CD14-positive monocyte (primary cell): ENCODE data around the gene IQSEC3. TPM values are rescaled to one million over a fixed set of nuclear protein-coding genes. Genes with fewer than 3 reads are reported as not detected.

Source experiments
- DNase-seq, 3 donors: peaks; one replicate each; pipeline ENCODE4 v3.0.0-alpha.2; 2011 to 2022
- H2AFZ ChIP-seq: 2 replicates; pipeline ENCODE4 v1.6.0; 2012; ENCODE audit warnings: mild to moderate bottlenecking, low read depth, low read length, inconsistent platforms; ENCODE audit not compliant: insufficient read depth, poor library complexity, severe bottlenecking
- H3K27ac ChIP-seq, 2 donors: 1 replicate in 1 of 2; 2 replicates in 1 of 2; pipeline ENCODE4 v1.5.1; 2012 to 2013; ENCODE audit warnings: low read length in 2 of 2, control low read depth in 1 of 2, inconsistent platforms in 1 of 2, low read depth in 1 of 2, mild to moderate bottlenecking in 1 of 2
- H3K27me3 ChIP-seq, 2 donors: one replicate each; pipeline versions ENCODE4 v1.6.0 to v1.6.1; 2011 to 2013; ENCODE audit warnings: low read length in 2 of 2; ENCODE audit not compliant: control insufficient read depth in 2 of 2, insufficient read depth in 2 of 2
- H3K36me3 ChIP-seq, 2 donors: replicated peaks in 1 of 2; 1 replicate in 1 of 2; 2 replicates in 1 of 2; pipeline versions ENCODE4 v1.5.1 to v1.6.1; 2012 to 2013; ENCODE audit warnings: low read length in 2 of 2, control low read depth in 1 of 2, inconsistent platforms in 1 of 2, mild to moderate bottlenecking in 1 of 2; ENCODE audit not compliant: insufficient read depth in 2 of 2, control insufficient read depth in 1 of 2
- H3K4me1 ChIP-seq, 2 donors: 1 replicate in 1 of 2; 2 replicates in 1 of 2; pipeline versions ENCODE4 v1.5.1 to v1.6.1; 2012 to 2013; ENCODE audit warnings: low read length in 2 of 2, control low read depth in 1 of 2, inconsistent platforms in 1 of 2, mild to moderate bottlenecking in 1 of 2, moderate library complexity in 1 of 2; ENCODE audit not compliant: insufficient read depth in 2 of 2, control insufficient read depth in 1 of 2
- H3K4me2 ChIP-seq: replicated peaks from 2 replicates; pipeline ENCODE3; 2012; ENCODE audit warnings: low read length, moderate library complexity, mild to moderate bottlenecking; ENCODE audit not compliant: poor library complexity, severe bottlenecking; ENCODE audit errors: extremely low read depth
- H3K4me3 ChIP-seq, 3 experiments: fragments of 200-600 bp in 1 of 3; sonication (generic) in 1 of 3; replicated peaks in 1 of 3; 1 replicate in 2 of 3; 2 replicates in 1 of 3; pipeline ENCODE4 v1.5.1; 2011 to 2013; ENCODE audit warnings: low read length in 3 of 3, mild to moderate bottlenecking in 3 of 3, control low read depth in 2 of 3, low read depth in 2 of 3, inconsistent platforms in 1 of 3, moderate library complexity in 1 of 3
- H3K79me2 ChIP-seq: 2 replicates; pipeline ENCODE4 v1.6.0; 2012; ENCODE audit warnings: mild to moderate bottlenecking, control low read depth, inconsistent platforms, low read length, moderate library complexity; ENCODE audit not compliant: insufficient read depth
- H3K9ac ChIP-seq: 2 replicates; pipeline ENCODE4 v1.6.0; 2017; ENCODE audit warnings: low read length, mild to moderate bottlenecking; ENCODE audit not compliant: insufficient read depth, poor library complexity, severe bottlenecking
- H3K9me3 ChIP-seq, 2 donors: replicated peaks in 1 of 2; 1 replicate in 1 of 2; 2 replicates in 1 of 2; pipeline versions ENCODE4 v1.5.1 to v1.6.1; 2012 to 2013; ENCODE audit warnings: low read length in 2 of 2, control low read depth in 1 of 2; ENCODE audit not compliant: control insufficient read depth in 1 of 2, insufficient read depth in 1 of 2
- H4K20me1 ChIP-seq: 2 replicates; pipeline ENCODE4 v1.6.0; 2012; ENCODE audit warnings: mild to moderate bottlenecking, low read length, control low read depth, moderate library complexity; ENCODE audit not compliant: insufficient read depth
- H3K27ac Mint-ChIP-seq, 7 donors: one replicate each; pipeline ENCODE4 v1.8.0; 2020; ENCODE audit warnings: mild to moderate bottlenecking in 7 of 7, mixed read lengths in 7 of 7, moderate library complexity in 6 of 7, inconsistent platforms in 2 of 7
- H3K27me3 Mint-ChIP-seq, 3 donors: one replicate each; pipeline ENCODE4 v1.8.0; 2021 to 2022; ENCODE audit warnings: low read depth in 3 of 3, mild to moderate bottlenecking in 3 of 3, mixed read lengths in 3 of 3, moderate library complexity in 3 of 3, inconsistent platforms in 1 of 3
- H3K36me3 Mint-ChIP-seq, 2 donors: one replicate each; pipeline ENCODE4 v1.8.0; 2020; ENCODE audit warnings: mixed read lengths in 2 of 2, inconsistent platforms in 1 of 2, mild to moderate bottlenecking in 1 of 2
- H3K4me1 Mint-ChIP-seq: one replicate; pipeline ENCODE4 v1.8.0; 2020; ENCODE audit warnings: mild to moderate bottlenecking, mixed read lengths
- H3K4me3 Mint-ChIP-seq, 2 donors: one replicate each; pipeline ENCODE4 v1.8.0; 2020; ENCODE audit warnings: mild to moderate bottlenecking in 2 of 2, mixed read lengths in 2 of 2, moderate library complexity in 1 of 2
- H3K9me3 Mint-ChIP-seq, 7 donors: one replicate each; pipeline ENCODE4 v1.8.0; 2020 to 2022; ENCODE audit warnings: mixed read lengths in 7 of 7, mild to moderate bottlenecking in 6 of 7, moderate library complexity in 6 of 7, inconsistent platforms in 2 of 7
- WGBS: methylation state at CpG from one replicate; pipeline ENCODE4 v1.1.5; 2013; ENCODE audit warnings: missing lambda C conversion rate; ENCODE audit not compliant: insufficient coverage; 5-methylcytosine and 5-hydroxymethylcytosine counted together
- intact Hi-C, 2 donors: fragments of 100-400 bp; cut with micrococcal nuclease; formaldehyde crosslinking; loops; one replicate each; pipeline versions ENCODE4 v1.15.0 to v1.15.1; 2023
- polyA plus RNA-seq, 3 donors: library from polyadenylated mRNA; depleted of rRNA in 1 of 3; unstranded in 2 of 3; stranded (reverse) in 1 of 3; fragments of 300-500 nt in 2 of 3; fragments of >200 nt in 1 of 3; fragmentation: Illumina TruSeq in 2 of 3; gene quantifications; 1 replicate in 2 of 3; 2 replicates in 1 of 3; pipeline ENCODE4 v1.2.3, GENCODE V29; 2012 to 2021
- TF ChIP-seq, protein P1 (sequence below): fragments of 200-600 bp; IDR thresholded peaks from one replicate; pipeline ENCODE4 v1.8.0; 2022; ENCODE audit warnings: antibody characterized with exemption, mild to moderate bottlenecking

Gene IQSEC3
- polyA plus RNA-seq, 3 donors = not detected

GRCh38 chr12:125566-125965 is 59.0 kb downstream of the IQSEC3 start:
- TF ChIP-seq, protein P1, sequence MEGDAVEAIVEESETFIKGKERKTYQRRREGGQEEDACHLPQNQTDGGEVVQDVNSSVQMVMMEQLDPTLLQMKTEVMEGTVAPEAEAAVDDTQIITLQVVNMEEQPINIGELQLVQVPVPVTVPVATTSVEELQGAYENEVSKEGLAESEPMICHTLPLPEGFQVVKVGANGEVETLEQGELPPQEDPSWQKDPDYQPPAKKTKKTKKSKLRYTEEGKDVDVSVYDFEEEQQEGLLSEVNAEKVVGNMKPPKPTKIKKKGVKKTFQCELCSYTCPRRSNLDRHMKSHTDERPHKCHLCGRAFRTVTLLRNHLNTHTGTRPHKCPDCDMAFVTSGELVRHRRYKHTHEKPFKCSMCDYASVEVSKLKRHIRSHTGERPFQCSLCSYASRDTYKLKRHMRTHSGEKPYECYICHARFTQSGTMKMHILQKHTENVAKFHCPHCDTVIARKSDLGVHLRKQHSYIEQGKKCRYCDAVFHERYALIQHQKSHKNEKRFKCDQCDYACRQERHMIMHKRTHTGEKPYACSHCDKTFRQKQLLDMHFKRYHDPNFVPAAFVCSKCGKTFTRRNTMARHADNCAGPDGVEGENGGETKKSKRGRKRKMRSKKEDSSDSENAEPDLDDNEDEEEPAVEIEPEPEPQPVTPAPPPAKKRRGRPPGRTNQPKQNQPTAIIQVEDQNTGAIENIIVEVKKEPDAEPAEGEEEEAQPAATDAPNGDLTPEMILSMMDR = no peak
- Histone ChIP-seq H4K20me1 (no peaks in the 10 kb centered on the region), H3K9me3 (no peaks in the 10 kb centered on the region), H2AFZ (no peak overlapping the region), H3K4me3 (no peak overlapping the region), H3K36me3 (no peaks in the 10 kb centered on the region), H3K79me2 (no peaks in the 10 kb centered on the region), H3K4me2 (no peak overlapping the region), H3K4me1 (no peaks in the 10 kb centered on the region), H3K27ac (no peak overlapping the region), H3K27me3 (no peaks in the 10 kb centered on the region), H3K9ac (no peak overlapping the region)
- H3K27me3 Mint-ChIP-seq = peaks cover 0 to 9% (median 3%) of the 10 kb centered on the region in 3 donors
- no peaks in the 10 kb centered on the region for H3K36me3 Mint-ChIP-seq
- no peak overlapping the region for H3K4me3 Mint-ChIP-seq
- H3K27ac Mint-ChIP-seq = no peak overlapping the region
- WGBS = 97% methylated on average over 14 of the region's 23 CpGs
- intact Hi-C loops = no loop called here
- peaks cover 0 to 2% (median 0%) of the 10 kb centered on the region in 7 donors for H3K9me3 Mint-ChIP-seq
- peaks cover 10% of the 10 kb centered on the region for H3K4me1 Mint-ChIP-seq
- no peak for DNase-seq

DNA sequence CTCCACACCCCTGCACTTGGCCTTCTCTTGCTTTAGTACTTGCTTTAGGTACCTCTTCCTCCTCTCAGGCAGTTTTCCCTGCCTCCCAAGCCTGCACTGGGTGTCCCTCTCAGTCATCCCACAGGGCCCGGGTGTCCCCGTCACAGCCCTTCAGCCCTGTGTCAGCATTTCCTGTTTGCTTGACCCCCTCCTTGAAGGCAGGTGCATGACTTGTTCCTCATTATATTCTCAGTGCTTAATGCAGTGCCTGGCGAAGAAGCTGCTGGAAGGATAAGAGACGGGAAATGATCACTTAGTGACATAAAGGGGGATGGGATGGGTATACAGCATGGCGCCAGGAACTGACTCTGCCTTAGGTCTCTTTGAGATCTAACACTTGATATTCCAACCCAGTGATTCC is 61.5 kb downstream of the IQSEC3 start:
- peak overlapping the region in 4 of 7 donors; percentile 13 to 73 (median 39) for H3K27ac Mint-ChIP-seq
- intact Hi-C loops = no loop called here
- H3K4me3 Mint-ChIP-seq = peak overlapping the region in 1 of 2 donors; percentile 24

More for the DNA sequence above, 61.5 kb downstream of the IQSEC3 start:
- no peaks in the 10 kb centered on the region for H3K36me3 ChIP-seq
- peak; percentile 23 to 32 (median 32) for DNase-seq
- no peak overlapping the region for H3K27ac ChIP-seq
- no peaks in the 10 kb centered on the region for H3K79me2 ChIP-seq
- peaks cover 0 to 2% (median 0%) of the 10 kb centered on the region in 7 donors for H3K9me3 Mint-ChIP-seq
- H3K4me1 ChIP-seq = no peaks in the 10 kb centered on the region
- H4K20me1 ChIP-seq = no peaks in the 10 kb centered on the region
- H3K4me3 ChIP-seq = no peak overlapping the region
- no peak overlapping the region for H3K9ac ChIP-seq
- TF ChIP-seq, protein P1 = no peak
- no peaks in the 10 kb centered on the region for H3K36me3 Mint-ChIP-seq
- WGBS = 25% methylated on average over 2 of the region's 5 CpGs
- peaks cover 0 to 9% (median 3%) of the 10 kb centered on the region in 3 donors for H3K27me3 Mint-ChIP-seq
- H3K4me1 Mint-ChIP-seq = peaks cover 10% of the 10 kb centered on the region
- H3K4me2 ChIP-seq = no peak overlapping the region
- H3K27me3 ChIP-seq = no peaks in the 10 kb centered on the region
- no peaks in the 10 kb centered on the region for H3K9me3 ChIP-seq
- no peak overlapping the region for H2AFZ ChIP-seq
